Loucy (cell line): ENCODE data around the gene THBS1.

Source experiments
- EZH2phosphoT487 ChIP-seq: fragments of 200-600 bp; IDR thresholded peaks from 2 replicates; pipeline ENCODE4 v1.6.1; 2018; ENCODE audit warnings: antibody characterized with exemption, mild to moderate bottlenecking, moderate library complexity, borderline replicate concordance
- TF ChIP-seq, protein P1 (sequence below): fragments of 200-600 bp; sonication (generic); conservative IDR thresholded peaks from 2 replicates; pipeline ENCODE4 v1.5.1; 2014; ENCODE audit warnings: mild to moderate bottlenecking, antibody characterized with exemption, low read length

DNA sequence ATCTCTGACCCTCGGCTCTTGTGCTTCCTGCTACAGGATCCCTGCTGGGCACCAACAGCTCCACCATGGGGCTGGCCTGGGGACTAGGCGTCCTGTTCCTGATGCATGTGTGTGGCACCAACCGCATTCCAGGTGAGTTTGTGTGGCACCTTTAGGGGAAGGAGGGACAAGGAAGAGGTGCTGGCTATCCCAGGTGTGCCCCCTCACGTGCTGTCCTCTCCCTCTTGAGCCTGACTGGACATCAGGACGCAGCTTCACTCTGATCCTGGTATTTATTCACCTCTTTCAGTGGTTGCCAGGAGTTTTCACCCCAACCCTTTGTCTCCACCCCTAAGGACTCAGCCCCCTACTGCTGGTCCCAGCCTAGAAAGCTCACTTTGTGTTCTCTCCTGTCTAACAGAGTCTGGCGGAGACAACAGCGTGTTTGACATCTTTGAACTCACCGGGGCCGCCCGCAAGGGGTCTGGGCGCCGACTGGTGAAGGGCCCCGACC lies 960 bp downstream of the THBS1 start:
- TF ChIP-seq, protein P1, sequence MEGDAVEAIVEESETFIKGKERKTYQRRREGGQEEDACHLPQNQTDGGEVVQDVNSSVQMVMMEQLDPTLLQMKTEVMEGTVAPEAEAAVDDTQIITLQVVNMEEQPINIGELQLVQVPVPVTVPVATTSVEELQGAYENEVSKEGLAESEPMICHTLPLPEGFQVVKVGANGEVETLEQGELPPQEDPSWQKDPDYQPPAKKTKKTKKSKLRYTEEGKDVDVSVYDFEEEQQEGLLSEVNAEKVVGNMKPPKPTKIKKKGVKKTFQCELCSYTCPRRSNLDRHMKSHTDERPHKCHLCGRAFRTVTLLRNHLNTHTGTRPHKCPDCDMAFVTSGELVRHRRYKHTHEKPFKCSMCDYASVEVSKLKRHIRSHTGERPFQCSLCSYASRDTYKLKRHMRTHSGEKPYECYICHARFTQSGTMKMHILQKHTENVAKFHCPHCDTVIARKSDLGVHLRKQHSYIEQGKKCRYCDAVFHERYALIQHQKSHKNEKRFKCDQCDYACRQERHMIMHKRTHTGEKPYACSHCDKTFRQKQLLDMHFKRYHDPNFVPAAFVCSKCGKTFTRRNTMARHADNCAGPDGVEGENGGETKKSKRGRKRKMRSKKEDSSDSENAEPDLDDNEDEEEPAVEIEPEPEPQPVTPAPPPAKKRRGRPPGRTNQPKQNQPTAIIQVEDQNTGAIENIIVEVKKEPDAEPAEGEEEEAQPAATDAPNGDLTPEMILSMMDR, result peak; percentile 57
- TF ChIP-seq EZH2phosphoT487, result no peak
